Testis (tissue), 2 donors: ENCODE results near the gene ZNF804B.

Source experiments
- CTCF ChIP-seq, 3 experiments: fragments of 450-650 bp in 2 of 3; fragments of 200-600 bp in 1 of 3; sonication (generic) in 1 of 3; IDR thresholded peaks; one replicate each; pipeline ENCODE4 v1.5.1; 2016 to 2019; ENCODE audit warnings: antibody characterized with exemption in 3 of 3, mild to moderate bottlenecking in 2 of 3, moderate library complexity in 1 of 3
- POLR2A ChIP-seq: fragments of 450-650 bp; IDR thresholded peaks from one replicate; pipeline ENCODE4 v1.6.1; 2017; ENCODE audit warnings: antibody characterized with exemption, mild to moderate bottlenecking, moderate library complexity

GRCh38 chr7:89002981-89003956 lies 243.8 kb downstream of the ZNF804B start:
- no peak for TF ChIP-seq POLR2A
- no peak for TF ChIP-seq CTCF (IDR thresholded peaks at IDR 0.05)
